Right lobe of liver (tissue), 6 donors: ENCODE data around the gene RPRD1A. TPM values are rescaled to one million over a fixed set of nuclear protein-coding genes. Genes with fewer than 3 reads are reported as not detected.
"Not testable (repeated sequence)": the region's sequence is repeated elsewhere in the genome, so short reads cannot be mapped to it uniquely, and the experiment has no call there.

ENCODE experiments used
- ATAC-seq, 4 donors: fragments of 200-7000 bp; cut with Tn5 transposase; one replicate each; pipeline ENCODE4 v1.9.1; 2020; ENCODE audit warnings: mild to moderate bottlenecking in 4 of 4, moderate library complexity in 4 of 4
- DNase-seq, 3 donors: peaks; one replicate each; pipeline ENCODE4 v3.0.0-alpha.2; 2020
- H3K27ac ChIP-seq, 3 donors: fragments of 200-600 bp; one replicate each; pipeline ENCODE4 v1.8.0; 2022
- H3K27me3 ChIP-seq, 2 donors: fragments of 200-600 bp; one replicate each; pipeline ENCODE4 v1.8.0; 2022
- H3K36me3 ChIP-seq, 4 donors: fragments of 200-600 bp; sonication (generic) in 1 of 4; one replicate each; pipeline versions ENCODE4 v1.5.1 to v1.8.0; 2017 to 2022; ENCODE audit warnings: control low read depth in 1 of 4
- H3K4me1 ChIP-seq, 4 donors: fragments of 200-600 bp; sonication (generic) in 1 of 4; one replicate each; pipeline versions ENCODE4 v1.5.1 to v1.8.0; 2017 to 2022; ENCODE audit warnings: control low read depth in 1 of 4
- H3K4me3 ChIP-seq, 3 donors: fragments of 200-600 bp; one replicate each; pipeline ENCODE4 v1.8.0; 2022
- H3K9me3 ChIP-seq, 4 donors: fragments of 200-600 bp; sonication (generic) in 1 of 4; one replicate each; pipeline versions ENCODE4 v1.5.1 to v1.8.0; 2017 to 2022; ENCODE audit warnings: control low read depth in 1 of 4
- CTCF ChIP-seq, 4 donors: fragments of 200-600 bp in 3 of 4; fragments of 450-650 bp in 1 of 4; IDR thresholded peaks; one replicate each; pipeline versions ENCODE4 v1.5.1 to v1.8.0; 2016 to 2022; ENCODE audit warnings: antibody characterized with exemption in 4 of 4, mild to moderate bottlenecking in 2 of 4
- POLR2A ChIP-seq: fragments of 450-650 bp; IDR thresholded peaks from one replicate; pipeline ENCODE4 v1.6.1; 2017; ENCODE audit warnings: antibody characterized with exemption, mild to moderate bottlenecking
- WGBS: methylation state at CpG from one replicate; pipeline ENCODE4 v1.1.6; 2018; ENCODE audit warnings: low coverage, low lambda C conversion rate; ENCODE audit not compliant: insufficient coverage; ENCODE audit errors: missing lambda C conversion rate; 5-methylcytosine and 5-hydroxymethylcytosine counted together
- intact Hi-C, 2 donors: fragments of 100-400 bp; cut with DNase I; formaldehyde crosslinking; loops; one replicate each; pipeline versions ENCODE4 v1.11.2 to v1.14.1; 2022
- total RNA-seq, 6 experiments: library from RNA; depleted of rRNA in 2 of 6; stranded (reverse); fragments of >200 nt in 2 of 6; fragmentation: NEBNext Ultra II Directional in 3 of 6; extraction: Animal tissue kit (Norgen Biotek cat#: 25700) in 3 of 6; gene quantifications; one replicate each; pipeline versions ENCODE4 v1.1.0 to v1.2.4, GENCODE V29; 2016 to 2023
- donor health status: DM: no; HTN: yes; CAD: no.
- donor health status: DM: no; HTN: no; CAD: no.
- donor health status: DM: no; HTN: no; CAD: no.
- donor health status: DM: no; HTN: yes; CAD: no.
- donor health status: DM: no; HTN: yes; CAD: no.

The RPRD1A gene
- total RNA-seq, 6 experiments from 2014 or later, result 14.4 to 28.6 (median 20.9) TPM

DNA sequence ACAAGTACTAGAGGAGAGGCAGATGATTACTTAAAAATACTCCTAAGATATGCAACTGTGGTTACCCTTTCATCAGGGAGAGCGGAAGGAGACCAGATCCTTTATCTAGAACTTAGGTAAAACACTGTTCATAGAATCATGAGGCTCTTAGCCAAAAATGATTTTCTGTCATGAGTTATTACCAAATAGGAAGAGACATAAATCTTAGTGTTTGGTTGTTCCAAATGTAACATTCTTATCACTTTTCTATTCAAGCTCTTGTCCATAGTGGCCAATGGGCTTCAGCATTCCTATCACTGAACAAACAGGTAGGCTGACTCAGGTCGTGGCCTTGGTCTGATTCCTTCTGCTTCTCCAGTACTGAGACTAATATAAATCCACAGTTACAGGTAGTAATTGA is 38.5 kb downstream of the RPRD1A start:
- Histone ChIP-seq H3K36me3 (peaks cover 0 to 12% (median 3%) of the 10 kb centered on the region in 4 donors), H3K4me1 (peaks cover 0 to 9% (median 0%) of the 10 kb centered on the region in 4 donors), H3K4me3 (no peak overlapping the region), H3K9me3 (no peaks in the 10 kb centered on the region), H3K27ac (no peak overlapping the region), H3K27me3 (no peaks in the 10 kb centered on the region)
- 60% methylated on average over 2 of the region's 2 CpGs for WGBS
- TF ChIP-seq CTCF (IDR thresholded peaks at IDR 0.05), result no peak
- no peak for TF ChIP-seq POLR2A
- ATAC-seq, result peak; percentile 76 to 93 (median 78)
- DNase-seq, result no peak
- intact Hi-C loops, result no loop called here

- Histone ChIP-seq H3K27ac (no peak overlapping the region), H3K4me3 (no peak overlapping the region), H3K9me3 (no peaks in the 10 kb centered on the region), H3K36me3 (peaks cover 0 to 7% (median 0%) of the 10 kb centered on the region in 4 donors), H3K27me3 (no peaks in the 10 kb centered on the region), H3K4me1 (peaks cover 0 to 6% (median 0%) of the 10 kb centered on the region in 4 donors)
- ATAC-seq, result peak in 3 of 4 donors; percentile 21 to 74 (median 32)
- intact Hi-C loops, result no loop called here
- no peak for TF ChIP-seq CTCF (IDR thresholded peaks at IDR 0.05)
- no peak for TF ChIP-seq POLR2A
- DNase-seq, result no peak
- WGBS, result 37% methylated on average over 1 of the region's 1 CpG
Observed at GRCh38 chr18:36025025-36025424, 42.3 kb downstream of the RPRD1A start.

GRCh38 chr18:36024241-36024640 is 43.1 kb downstream of the RPRD1A start:
- ATAC-seq, intact Hi-C loops: not testable (repeated sequence)
- 88% methylated on average over 2 of the region's 3 CpGs for WGBS

GRCh38 chr18:36023336-36023735 is 44.0 kb downstream of the RPRD1A start:
- DNase-seq, result no peak
- intact Hi-C loops, result no loop called here
- Histone ChIP-seq H3K27ac (no peak overlapping the region), H3K4me1 (no peaks in the 10 kb centered on the region), H3K9me3 (no peaks in the 10 kb centered on the region), H3K27me3 (no peaks in the 10 kb centered on the region), H3K36me3 (peaks cover 0 to 7% (median 0%) of the 10 kb centered on the region in 4 donors), H3K4me3 (no peak overlapping the region)
- 86% methylated on average over 1 of the region's 1 CpG for WGBS
- TF ChIP-seq POLR2A, result no peak
- TF ChIP-seq CTCF (IDR thresholded peaks at IDR 0.05), result no peak
- no peak for ATAC-seq

More at GRCh38 chr18:36024241-36024640, 43.1 kb downstream of the RPRD1A start:
- not testable (repeated sequence) for DNase-seq, H3K27ac ChIP-seq, H3K27me3 ChIP-seq, H3K4me3 ChIP-seq, H3K9me3 ChIP-seq, H3K36me3 ChIP-seq, H3K4me1 ChIP-seq

DNA sequence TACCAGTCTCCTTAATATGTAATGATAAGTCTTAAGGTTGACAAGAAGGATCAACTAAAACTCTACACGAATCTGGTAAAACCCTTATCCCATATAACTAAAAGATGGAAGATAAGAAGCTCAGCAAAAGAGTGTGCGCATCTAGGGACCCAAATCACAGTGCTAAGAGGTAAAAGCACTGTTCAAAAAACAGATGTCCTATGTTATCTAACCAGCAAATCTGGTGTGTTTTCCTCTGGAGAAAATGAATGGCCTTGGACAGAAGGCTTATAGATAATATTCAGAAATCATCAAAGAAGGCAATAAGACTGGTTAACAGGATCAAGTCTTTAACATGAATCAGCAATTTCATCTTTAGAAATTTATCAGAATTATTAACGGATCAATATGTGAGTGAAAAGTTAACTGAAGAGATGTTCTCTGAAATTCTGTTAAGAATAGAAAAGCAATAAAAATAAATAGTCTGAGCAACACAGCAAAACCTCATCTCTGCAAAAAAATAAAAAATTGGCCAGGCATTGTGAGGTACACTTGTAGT is 47.1 kb downstream of the RPRD1A start:
- Histone ChIP-seq H3K27me3 (no peaks in the 10 kb centered on the region), H3K27ac (no peak overlapping the region), H3K9me3 (no peaks in the 10 kb centered on the region), H3K4me3 (no peak overlapping the region), H3K4me1 (no peaks in the 10 kb centered on the region), H3K36me3 (peaks cover 0 to under 1% (median 0%) of the 10 kb centered on the region in 4 donors)
- DNase-seq (no peak), ATAC-seq (no peak)
- TF ChIP-seq CTCF (IDR thresholded peaks at IDR 0.05), result no peak
- no peak for TF ChIP-seq POLR2A
- intact Hi-C loops, result no loop called here
- WGBS, result 84% methylated on average over 3 of the region's 3 CpGs
